Measurements from ENCODE around the gene PFN4. TPM values are rescaled to one million over a fixed set of nuclear protein-coding genes. Genes with fewer than 3 reads are reported as not detected.

Gene PFN4
- total RNA-seq, 1 donor from 2014 or later, result not detected

GRCh38 chr2:24082787-24083566 lies 40.2 kb downstream of the PFN4 start:
- intact Hi-C loops (cut with micrococcal nuclease), result no loop called here

GRCh38 chr2:24080701-24081100 lies 42.4 kb downstream of the PFN4 start:
- intact Hi-C loops (cut with micrococcal nuclease), result no loop called here

- intact Hi-C loops (cut with micrococcal nuclease), result loop anchor here (2.0 to 10.0 kb wide), 8 partner anchors 253 to 1957 kb away; partner anchors contain the start of genes ASXL2, CENPO, EFR3B and ITSN2
These were observed 45.3 kb downstream of the PFN4 start for GRCh38 chr2:24077879-24078278.

GRCh38 chr2:24077535-24077877 lies 45.6 kb downstream of the PFN4 start:
- intact Hi-C loops (cut with micrococcal nuclease), result loop anchor here (2.0 to 10.0 kb wide), 8 partner anchors 253 to 1957 kb away; partner anchors contain the start of genes ASXL2, CENPO, EFR3B and ITSN2

GRCh38 chr2:24076849-24077534 lies 46.1 kb downstream of the PFN4 start:
- intact Hi-C loops (cut with micrococcal nuclease), result loop anchor here (1.0 to 10.0 kb wide), 16 partner anchors 7 to 1958 kb away; partner anchors contain the start of genes ASXL2, ATAD2B, CENPO and DNAJC27

GRCh38 chr2:24075915-24076848 lies 47.0 kb downstream of the PFN4 start, which contains the start of gene SF3B6:
Gene SF3B6 (minus strand): TSS chr2:24076326. CDS start chr2:24076229, 97 bp downstream.
- intact Hi-C loops (cut with micrococcal nuclease), result loop anchor here (1.0 to 10.0 kb wide), 16 partner anchors 8 to 1959 kb away; partner anchors contain the start of genes ASXL2, ATAD2B, CENPO and DNAJC27

GRCh38 chr2:24075259-24075658 lies 47.9 kb downstream of the PFN4 start:
- intact Hi-C loops (cut with micrococcal nuclease), result loop anchor here (10.0 kb wide), 1 partner anchor 1960 kb away; the partner anchor contains the start of gene RAB10

- intact Hi-C loops (cut with micrococcal nuclease), result loop anchor here (10.0 kb wide), 1 partner anchor 1961 kb away; the partner anchor contains the start of gene RAB10
These were observed 49.3 kb downstream of the PFN4 start for GRCh38 chr2:24073816-24074215.

GRCh38 chr2:24072259-24072658 lies 50.9 kb downstream of the PFN4 start:
- intact Hi-C loops (cut with micrococcal nuclease), result loop anchor here (10.0 kb wide), 1 partner anchor 1963 kb away; the partner anchor contains the start of gene RAB10

GRCh38 chr2:24065341-24065740 lies 57.8 kb downstream of the PFN4 start:
- intact Hi-C loops (cut with micrococcal nuclease), result no loop called here

Other genes starting within 250 kb of the PFN4 start
- 27.6 and 28.8 TPM in 2 replicates for gene ATAD2B, start 196.2 kb downstream of the PFN4 start, total RNA-seq
- gene UBXN2A, start 182.9 kb downstream of the PFN4 start, total RNA-seq, result 9.7 and 11.6 TPM in 2 replicates
- 0.07 and 0.44 TPM in 2 replicates for gene MFSD2B, start 113.2 kb downstream of the PFN4 start, total RNA-seq
- 19.9 and 20.2 TPM in 2 replicates for gene WDCP, start 75.9 kb downstream of the PFN4 start, total RNA-seq
- 0.66 and 1.4 TPM in 2 replicates for gene FKBP1B, start 73.6 kb downstream of the PFN4 start, total RNA-seq
- gene SF3B6, start 47.0 kb downstream of the PFN4 start, total RNA-seq, result 90.9 and 94.3 TPM in 2 replicates
- gene TP53I3, start 38.5 kb downstream of the PFN4 start, total RNA-seq, result 0.91 and 1.1 TPM in 2 replicates
- 7.8 and 10.1 TPM in 2 replicates for gene FAM228B, start 135 bp upstream of the PFN4 start, total RNA-seq
- not detected in 2 replicates for gene FAM228A, start 51.7 kb upstream of the PFN4 start, total RNA-seq
- gene ITSN2, start 237.2 kb upstream of the PFN4 start, total RNA-seq, result 90.8 and 101 TPM in 2 replicates

Data from T-helper 1 cell treated with Interleukin-12 subunit alpha and Interleukin-12 subunit beta and Interleukin-4 antibody, amounts not matched to agents 30 ng/mL and 1 ng/mL, for 36 hours (primary cell).